GM06990 (cell line): ENCODE data around the gene OSGEPL1.
"Not testable (repeated sequence)": the region's sequence is repeated elsewhere in the genome, so short reads cannot be mapped to it uniquely, and the experiment has no call there.

Experiments
- DNase-seq: peaks from one replicate; pipeline ENCODE4 v3.0.0-alpha.2; 2011; ENCODE audit not compliant: insufficient read length; ENCODE audit errors: extremely low read depth
- H3K27me3 ChIP-seq: replicated peaks from 2 replicates; pipeline ENCODE4 v1.6.0; 2011; ENCODE audit warnings: low read length; ENCODE audit not compliant: control insufficient read depth, insufficient read depth
- H3K36me3 ChIP-seq: 2 replicates; pipeline ENCODE4 v1.5.1; 2011; ENCODE audit warnings: low read length; ENCODE audit not compliant: control insufficient read depth, insufficient read depth
- H3K4me3 ChIP-seq: replicated peaks from 2 replicates; pipeline ENCODE4 v1.5.1; 2011; ENCODE audit warnings: low read depth, mild to moderate bottlenecking, control low read depth, low read length
- TF ChIP-seq, protein P1 (sequence below): IDR thresholded peaks from 2 replicates; pipeline ENCODE4 v1.5.1; 2011; ENCODE audit warnings: low read length, control low read depth, mild to moderate bottlenecking, inconsistent platforms; ENCODE audit not compliant: insufficient read depth, poor library complexity, severe bottlenecking

OSGEPL1 gene

DNA sequence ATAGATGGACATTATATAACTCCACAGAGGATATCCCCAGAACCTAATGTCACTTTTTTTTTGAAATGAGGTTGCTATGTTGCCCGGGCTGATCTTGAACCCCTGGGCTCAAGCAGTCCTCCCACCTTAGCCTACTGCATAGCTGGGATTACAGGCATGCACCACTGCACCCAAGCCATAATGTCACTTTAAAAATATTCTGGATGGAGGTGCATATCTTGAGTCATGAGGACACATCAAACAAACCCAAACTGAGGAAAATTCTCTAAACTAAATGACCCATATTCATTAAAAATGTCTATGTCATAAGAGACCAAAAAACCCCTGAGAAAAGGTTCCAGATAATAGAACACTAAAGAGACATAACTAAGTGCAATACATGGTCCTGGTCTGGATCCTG, 36.3 kb downstream of the OSGEPL1 start:
- no peaks in the 10 kb centered on the region for H3K36me3 ChIP-seq
- no peak for DNase-seq
- TF ChIP-seq, protein P1, sequence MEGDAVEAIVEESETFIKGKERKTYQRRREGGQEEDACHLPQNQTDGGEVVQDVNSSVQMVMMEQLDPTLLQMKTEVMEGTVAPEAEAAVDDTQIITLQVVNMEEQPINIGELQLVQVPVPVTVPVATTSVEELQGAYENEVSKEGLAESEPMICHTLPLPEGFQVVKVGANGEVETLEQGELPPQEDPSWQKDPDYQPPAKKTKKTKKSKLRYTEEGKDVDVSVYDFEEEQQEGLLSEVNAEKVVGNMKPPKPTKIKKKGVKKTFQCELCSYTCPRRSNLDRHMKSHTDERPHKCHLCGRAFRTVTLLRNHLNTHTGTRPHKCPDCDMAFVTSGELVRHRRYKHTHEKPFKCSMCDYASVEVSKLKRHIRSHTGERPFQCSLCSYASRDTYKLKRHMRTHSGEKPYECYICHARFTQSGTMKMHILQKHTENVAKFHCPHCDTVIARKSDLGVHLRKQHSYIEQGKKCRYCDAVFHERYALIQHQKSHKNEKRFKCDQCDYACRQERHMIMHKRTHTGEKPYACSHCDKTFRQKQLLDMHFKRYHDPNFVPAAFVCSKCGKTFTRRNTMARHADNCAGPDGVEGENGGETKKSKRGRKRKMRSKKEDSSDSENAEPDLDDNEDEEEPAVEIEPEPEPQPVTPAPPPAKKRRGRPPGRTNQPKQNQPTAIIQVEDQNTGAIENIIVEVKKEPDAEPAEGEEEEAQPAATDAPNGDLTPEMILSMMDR, result no peak
- H3K4me3 ChIP-seq, result no peak overlapping the region
- no peaks in the 10 kb centered on the region for H3K27me3 ChIP-seq

DNA sequence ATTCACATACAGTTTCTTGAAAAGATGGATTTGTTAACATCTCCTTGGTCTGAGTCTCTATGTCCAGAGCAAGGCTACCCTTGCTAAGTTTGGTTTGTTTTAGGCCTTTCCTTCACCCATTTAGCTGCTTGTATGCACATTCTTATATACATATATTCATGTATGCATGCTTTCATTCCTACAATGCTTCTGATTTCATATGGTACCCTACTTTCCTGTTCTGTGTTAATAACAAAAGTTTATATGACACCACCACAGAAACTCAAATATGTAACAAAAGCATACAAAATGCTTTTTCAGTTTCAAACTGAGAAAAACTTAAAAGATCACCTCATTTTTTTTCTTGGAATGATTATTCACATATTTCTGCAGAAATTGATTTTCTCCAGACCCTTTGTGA, 39.4 kb downstream of the OSGEPL1 start:
- Histone ChIP-seq H3K36me3 (no peaks in the 10 kb centered on the region), H3K4me3 (no peak overlapping the region), H3K27me3 (no peaks in the 10 kb centered on the region)
- no peak for DNase-seq
- TF ChIP-seq, protein P1, result no peak

DNA sequence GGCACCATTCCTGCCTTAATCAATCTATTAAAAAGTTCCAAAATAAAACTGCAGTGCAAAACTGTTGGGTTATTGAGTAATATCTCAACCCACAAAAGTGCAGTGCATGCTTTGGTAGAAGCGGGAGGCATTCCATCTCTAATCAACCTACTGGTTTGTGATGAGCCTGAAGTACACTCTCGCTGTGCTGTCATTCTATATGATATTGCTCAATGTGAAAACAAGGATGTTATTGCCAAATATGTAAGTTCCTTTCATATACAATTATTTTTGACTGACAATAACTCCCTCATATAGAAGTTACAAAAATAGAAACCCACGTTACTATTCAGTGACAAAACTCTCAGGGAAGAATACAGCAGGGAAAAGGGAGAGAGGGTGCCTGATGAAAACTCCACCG, 43.0 kb downstream of the OSGEPL1 start:
- DNase-seq, result no peak
- no peak overlapping the region for H3K4me3 ChIP-seq
- TF ChIP-seq, protein P1, result no peak
- H3K36me3 ChIP-seq, result no peaks in the 10 kb centered on the region
- no peaks in the 10 kb centered on the region for H3K27me3 ChIP-seq

DNA sequence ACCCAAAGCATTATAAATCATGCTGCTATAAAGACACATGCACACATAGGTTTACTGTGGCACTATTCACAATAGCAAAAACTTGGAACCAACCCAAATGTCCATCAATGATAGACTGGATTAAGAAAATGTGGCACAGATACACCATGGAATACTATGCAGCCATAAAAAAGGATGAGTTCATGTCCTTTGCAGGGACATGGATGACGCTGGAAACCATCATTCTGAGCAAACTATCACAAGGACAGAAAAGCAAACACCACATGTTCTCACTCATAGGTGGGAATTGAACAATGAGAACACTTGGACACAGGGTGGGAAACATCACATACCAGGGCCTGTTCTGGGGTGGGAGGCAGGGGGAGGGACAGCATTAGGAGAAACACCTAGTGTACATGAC, 45.0 kb downstream of the OSGEPL1 start:
- not testable (repeated sequence) for DNase-seq, H3K27me3 ChIP-seq, H3K4me3 ChIP-seq, H3K36me3 ChIP-seq

DNA sequence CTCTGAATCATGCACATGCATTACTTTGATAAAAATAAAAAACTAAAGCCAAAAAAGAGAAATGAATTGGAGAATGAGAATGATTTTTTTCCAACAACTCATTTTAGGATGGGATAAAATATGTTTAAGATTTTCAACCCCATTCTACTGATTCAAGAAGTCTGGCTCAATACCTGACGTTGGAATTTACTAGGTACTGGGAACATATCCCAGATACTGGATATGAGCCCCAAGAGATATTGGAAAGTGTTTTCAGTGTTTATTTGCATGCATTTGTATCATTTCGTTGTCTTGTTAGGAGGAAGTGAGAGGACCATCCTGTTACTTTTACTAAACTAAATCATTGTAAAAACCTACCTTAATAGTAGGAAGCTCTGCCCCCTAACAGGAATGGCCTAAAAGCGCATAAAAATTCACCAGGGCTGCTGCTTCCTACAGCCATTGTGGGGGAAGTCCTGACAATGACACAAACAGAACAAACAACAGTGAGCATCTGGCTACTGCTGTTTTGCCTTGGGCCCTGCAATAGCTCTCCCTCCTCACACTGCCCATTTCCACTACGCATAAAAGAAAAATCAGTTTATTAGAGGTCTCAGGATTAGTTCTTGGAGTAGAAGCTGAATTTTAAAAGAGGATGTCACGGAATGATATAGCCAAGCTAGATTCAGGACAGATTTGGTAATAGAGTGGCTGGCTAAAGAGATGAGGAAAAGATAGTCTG, 52.9 kb downstream of the OSGEPL1 start:
- Histone ChIP-seq H3K4me3 (no peak overlapping the region), H3K27me3 (no peaks in the 10 kb centered on the region), H3K36me3 (no peaks in the 10 kb centered on the region)
- no peak for DNase-seq
- TF ChIP-seq, protein P1, result no peak

DNA sequence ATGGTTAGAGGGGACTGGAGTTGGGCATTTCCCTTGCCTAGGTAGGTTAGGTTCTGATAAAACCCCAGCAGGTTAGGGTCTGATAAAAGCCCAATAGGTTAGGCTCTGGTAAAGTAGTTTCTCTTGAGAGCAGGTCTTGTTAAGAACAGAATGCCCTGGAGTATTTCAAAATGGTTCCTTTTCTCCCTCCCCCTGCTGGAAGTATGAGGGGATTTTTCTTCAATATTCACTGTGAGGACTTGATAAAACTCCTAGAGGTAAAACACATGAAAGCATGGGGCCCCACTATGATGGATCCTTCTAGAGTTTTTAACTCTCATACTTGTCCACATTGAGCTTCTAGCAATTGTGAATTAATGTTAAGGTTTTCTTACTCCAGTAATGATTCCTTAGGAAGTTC, 60.5 kb downstream of the OSGEPL1 start:
- no peak for DNase-seq
- TF ChIP-seq, protein P1, result no peak
- H3K27me3 ChIP-seq, result no peaks in the 10 kb centered on the region
- no peaks in the 10 kb centered on the region for H3K36me3 ChIP-seq
- H3K4me3 ChIP-seq, result no peak overlapping the region
